ENCODE results near the gene KCNA10.

The KCNA10 gene

DNA sequence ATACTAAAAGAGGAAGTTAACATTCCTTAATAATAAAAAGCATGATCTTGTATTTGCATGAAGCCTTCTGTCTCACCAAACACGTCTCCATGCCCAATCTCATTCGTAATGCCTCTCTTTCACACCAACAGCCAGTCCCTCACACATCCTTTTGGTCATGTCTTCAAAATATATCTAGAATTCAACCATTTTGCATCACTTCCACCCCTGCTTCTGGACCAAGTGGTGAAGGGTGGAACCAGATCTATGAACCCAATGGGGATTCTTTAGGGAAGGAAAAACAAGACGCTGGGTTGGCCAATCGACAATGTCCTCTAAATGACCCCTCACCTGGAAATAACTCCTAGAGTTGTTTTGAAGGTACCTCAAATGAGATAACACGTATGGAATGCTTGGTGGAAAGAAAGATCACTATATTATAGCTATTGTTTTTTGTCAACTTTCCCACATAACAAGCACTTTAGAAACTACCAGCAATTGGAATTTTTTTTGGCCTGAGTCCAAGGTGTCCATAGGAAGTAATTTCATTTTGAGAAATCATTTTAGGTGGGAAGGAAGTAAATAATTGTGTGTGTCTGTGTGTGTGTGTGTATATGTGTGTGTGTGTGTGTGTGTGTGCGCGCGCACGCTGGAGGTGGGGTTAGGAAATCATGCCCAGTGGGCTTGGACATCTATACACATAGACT, at the start of gene KCNA10:
Gene KCNA10 (minus strand): TSS at position 51 of the 686 bp plus-strand sequence. CDS start 388 bp downstream, outside the sequence.
- DNase-seq (ENCODE audit: low spot score): no peak

GRCh38 chr1:110566836-110567235, 47.9 kb upstream of the KCNA10 start:
- DNase-seq (ENCODE audit: low spot score): no peak

GRCh38 chr1:110565565-110565964, 46.6 kb upstream of the KCNA10 start:
- DNase-seq (ENCODE audit: low spot score): no peak

DNA sequence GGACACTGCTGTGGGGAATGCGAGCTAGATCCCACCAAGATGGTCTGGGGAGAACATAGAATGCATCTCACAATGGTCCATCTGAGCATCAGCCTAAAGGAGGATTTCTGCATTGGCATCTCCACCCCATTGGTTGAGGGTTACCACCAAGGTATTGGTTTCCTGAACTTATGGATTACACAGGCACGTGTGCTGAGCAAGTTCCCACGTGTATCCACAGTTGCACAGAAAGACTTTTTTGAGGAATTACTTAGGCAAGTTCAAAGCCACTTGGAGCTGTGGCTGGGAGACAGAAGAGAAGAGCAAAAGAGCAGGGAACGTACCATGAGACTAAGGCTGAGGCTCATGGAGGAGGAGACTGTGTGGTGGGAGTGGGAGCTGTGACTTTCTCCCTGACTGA, 44.1 kb upstream of the KCNA10 start:
- DNase-seq (ENCODE audit: low spot score): no peak

GRCh38 chr1:110561596-110561995, 42.6 kb upstream of the KCNA10 start:
- DNase-seq (ENCODE audit: low spot score): no peak

- peak; percentile 33 for DNase-seq (ENCODE audit: low spot score)
Observed at GRCh38 chr1:110559157-110559556, 40.2 kb upstream of the KCNA10 start.

DNA sequence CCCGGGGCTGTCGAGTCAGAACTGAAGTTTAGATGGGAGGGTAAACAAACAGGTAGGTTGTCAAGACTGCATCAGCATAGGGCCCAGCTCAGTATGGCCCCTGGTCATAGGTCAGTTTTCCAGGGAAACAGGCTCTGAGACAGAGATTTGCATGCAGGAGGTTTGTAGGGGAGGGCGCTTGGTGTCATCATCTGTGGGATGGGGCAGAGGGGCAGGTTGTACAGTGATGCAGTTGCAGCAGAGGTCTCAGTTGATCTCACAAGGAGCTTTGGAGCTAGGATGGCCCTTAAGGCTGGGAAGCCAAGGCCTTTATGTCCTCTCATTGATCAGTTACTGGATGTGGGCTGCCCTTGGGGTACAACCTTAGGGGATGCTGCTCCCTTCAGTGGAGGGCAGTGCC, 38.5 kb upstream of the KCNA10 start:
- no peak for DNase-seq (ENCODE audit: low spot score)

DNA sequence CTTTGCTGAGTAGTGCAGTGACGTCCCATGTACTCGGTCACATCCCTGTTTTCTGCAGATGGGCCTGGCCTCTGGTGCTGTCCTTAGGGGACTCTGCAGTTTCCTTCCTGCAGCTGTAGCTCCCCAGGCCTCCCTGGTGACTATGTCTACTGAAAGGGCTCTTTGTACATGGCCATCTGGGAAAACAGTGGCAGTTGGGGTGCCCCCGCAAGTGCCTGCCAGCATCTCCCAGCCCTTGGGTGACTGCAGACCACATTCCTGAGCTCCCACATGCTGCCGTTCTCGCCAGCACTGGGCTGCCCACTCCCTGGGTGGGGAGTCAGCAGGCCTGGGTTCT, 37.5 kb upstream of the KCNA10 start:
- DNase-seq (ENCODE audit: low spot score): no peak

- no peak for DNase-seq (ENCODE audit: low spot score)
Observed at GRCh38 chr1:110555807-110556470, 37.0 kb upstream of the KCNA10 start.

DNA sequence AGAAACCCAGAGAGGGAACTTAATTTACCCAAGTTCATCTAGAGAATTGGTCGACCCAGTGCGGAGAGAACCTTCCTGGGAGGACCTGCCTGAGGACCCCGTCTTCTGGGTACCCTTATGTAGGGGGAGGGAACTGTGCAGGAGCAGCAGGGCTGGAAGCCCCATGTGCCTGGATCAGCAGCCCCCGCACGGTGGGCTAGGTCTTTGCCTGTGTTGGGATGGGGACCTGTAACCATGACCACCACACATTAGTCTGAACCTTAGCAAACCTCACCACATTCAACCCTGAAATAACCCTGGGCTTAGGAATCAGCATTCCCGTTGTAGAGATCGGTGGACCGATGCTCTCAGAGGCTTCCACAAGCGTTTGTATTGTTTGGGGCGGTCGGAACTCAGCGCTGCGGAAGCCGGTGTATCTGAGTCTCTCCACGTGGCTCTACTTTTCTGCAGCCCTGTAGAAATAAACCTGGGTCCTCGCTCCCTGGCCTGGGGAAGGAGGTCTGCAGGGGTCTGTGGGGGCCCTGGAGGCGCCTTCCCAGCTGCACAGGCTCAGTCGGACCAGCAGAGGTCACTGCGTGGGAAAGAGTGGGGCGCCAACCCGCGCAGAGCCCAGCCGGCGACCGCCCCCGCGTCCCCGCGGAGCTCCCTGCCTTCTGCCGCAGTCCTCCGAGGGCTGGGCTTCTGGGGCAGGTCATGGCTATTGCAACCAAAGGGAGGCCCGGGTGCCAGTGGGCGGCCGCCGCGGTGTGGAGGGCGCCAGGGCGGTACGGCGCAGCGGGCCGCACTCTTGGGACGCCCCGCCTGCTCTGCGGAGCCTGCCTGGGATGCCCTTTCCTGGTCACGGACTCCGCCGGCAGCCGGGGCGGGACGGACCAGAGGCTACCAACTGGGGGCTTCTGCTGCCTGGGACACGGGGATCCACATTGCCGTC, 36.2 kb upstream of the KCNA10 start:
- peak; percentile 40 for DNase-seq (ENCODE audit: low spot score)

DNA sequence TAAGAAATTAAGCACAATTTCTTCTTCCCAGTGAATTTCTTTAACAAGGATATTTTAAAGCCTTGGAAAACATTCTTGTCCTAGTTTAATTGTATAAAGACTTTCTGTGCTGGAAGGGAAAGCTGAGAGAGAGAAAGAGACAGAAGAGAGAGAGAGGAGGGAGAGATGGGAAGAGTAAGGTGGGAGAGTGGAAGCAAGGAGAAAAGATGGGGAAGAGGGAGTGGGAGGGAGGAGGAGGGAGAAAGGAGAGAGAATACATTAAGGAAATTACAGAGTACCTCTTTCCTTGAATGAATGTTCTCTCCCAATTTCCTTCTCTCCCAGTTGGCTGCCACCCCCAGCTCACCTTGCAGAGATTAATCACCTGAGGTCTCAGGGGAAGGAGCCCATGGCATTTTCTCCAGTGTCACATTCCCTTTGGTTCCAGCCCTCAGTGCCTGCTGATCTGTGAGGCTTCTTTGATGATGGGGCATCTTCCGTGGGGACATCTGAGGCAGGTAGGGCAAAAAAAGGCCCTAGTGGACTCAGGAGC, 32.4 kb upstream of the KCNA10 start:
- DNase-seq (ENCODE audit: low spot score): no peak

DNA sequence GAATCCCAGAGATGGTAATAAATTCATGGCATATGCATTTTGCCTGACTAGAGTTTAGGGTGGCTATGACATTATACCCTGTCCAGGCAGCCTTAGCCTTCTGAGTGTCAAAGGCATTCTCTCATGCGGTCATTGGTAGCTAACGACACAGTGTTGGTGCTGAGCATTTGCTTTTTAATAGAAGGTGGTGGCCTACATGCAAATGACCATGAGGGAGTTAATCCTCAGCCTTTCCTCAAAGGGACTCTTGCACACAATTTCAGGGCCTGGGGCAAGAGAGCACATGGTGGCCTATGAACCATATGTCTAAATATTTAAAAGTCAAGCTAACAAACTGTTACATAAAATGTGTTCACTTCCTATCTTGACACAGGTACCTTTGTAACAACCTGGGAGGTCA, 30.9 kb upstream of the KCNA10 start:
- no peak for DNase-seq (ENCODE audit: low spot score)

DNA sequence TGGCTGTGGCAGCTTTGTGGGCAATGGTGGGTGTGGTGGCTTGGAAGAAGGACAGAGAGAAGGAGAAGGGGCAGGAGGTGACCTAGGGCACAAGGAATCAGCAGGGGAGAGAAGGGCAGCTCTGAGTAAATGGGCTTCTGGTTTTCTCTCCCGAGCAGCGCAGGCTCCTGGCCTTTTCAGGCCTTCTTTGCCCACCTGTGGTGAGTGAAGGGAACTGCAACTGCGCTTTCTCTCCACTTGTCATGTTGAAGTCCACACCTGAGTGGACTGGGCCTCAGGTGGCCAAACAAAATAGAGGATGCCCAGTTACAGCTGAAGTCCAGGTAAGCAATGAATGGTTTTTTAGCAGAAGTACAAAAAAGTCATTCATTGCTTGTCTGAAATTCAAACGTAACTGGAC, 29.4 kb upstream of the KCNA10 start:
- peak; percentile 42 for DNase-seq (ENCODE audit: low spot score)

GRCh38 chr1:110547017-110547416, 28.0 kb upstream of the KCNA10 start:
- DNase-seq (ENCODE audit: low spot score): no peak

- DNase-seq (ENCODE audit: low spot score): no peak
Observed at GRCh38 chr1:110545492-110545891, 26.5 kb upstream of the KCNA10 start.

GRCh38 chr1:110544753-110545152, 25.8 kb upstream of the KCNA10 start:
- DNase-seq (ENCODE audit: low spot score): no peak

GRCh38 chr1:110542725-110543124, 23.8 kb upstream of the KCNA10 start:
- peak; percentile 38 for DNase-seq (ENCODE audit: low spot score)

DNA sequence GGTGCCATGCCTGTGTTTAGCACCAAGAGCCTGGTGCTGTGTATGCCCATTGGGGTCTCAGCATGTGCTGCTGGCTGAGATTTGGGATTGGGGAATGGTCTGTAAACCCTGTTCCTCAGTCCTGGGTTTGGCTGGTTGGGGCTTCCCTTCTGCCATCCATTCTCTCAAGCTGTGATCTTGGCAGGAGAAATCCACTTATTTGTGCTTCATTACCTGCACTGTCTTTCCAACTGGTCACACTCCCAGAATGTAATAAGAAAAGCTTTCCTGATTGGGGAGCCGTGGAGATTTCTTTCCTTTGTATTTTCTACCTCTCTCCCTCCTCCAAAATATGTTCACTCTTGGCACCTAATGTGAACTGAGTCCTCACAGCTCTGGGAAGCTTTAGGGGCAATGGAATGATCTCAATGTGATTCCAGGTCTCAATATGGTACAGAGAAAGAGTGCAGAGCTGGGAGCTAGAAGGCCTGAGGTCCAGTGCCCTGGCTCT, 23.0 kb upstream of the KCNA10 start:
- no peak for DNase-seq (ENCODE audit: low spot score)

- no peak for DNase-seq (ENCODE audit: low spot score)
Observed at GRCh38 chr1:110540891-110541685, 22.1 kb upstream of the KCNA10 start.

DNA sequence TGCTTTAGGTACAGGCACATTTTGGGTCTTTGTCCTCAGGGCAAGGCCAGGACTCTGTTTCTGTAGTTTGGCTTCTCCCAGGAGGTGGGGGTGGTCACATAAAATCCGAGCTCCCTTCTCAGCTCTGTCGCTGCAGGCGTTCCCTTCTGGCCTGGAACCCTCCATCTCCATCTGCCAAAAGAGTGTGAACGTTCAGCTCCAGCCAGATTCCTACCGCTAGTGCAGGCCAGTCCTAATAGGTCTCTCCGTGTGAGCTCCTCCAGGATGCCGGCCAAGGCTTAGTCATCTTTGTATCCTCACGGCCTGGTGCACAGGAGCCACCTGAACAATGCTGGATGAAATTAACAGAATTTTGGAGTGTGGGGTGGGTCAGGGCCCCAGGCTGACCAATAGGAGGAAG, 19.9 kb upstream of the KCNA10 start:
- peak; percentile 47 for DNase-seq (ENCODE audit: low spot score)

DNA sequence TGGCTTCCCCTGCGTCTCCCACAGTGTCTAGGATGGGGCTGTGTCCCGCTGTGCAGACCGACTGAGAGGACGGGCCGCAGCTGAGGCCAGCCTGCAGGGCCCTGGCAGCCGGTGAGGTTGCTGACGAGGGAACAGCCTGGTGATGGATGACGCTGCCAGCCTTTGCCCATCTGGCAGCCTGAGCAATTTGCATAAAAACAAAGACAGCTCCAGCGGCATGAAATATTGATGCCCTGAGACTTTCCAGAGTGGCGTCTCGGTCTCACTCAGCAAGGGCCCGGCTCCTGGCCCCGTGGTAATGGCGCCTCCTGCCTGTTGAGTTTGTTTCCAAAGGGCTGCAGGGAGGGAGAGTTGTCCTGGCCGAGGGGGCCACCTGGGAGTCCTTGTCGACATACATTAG, 19.1 kb upstream of the KCNA10 start:
- no peak for DNase-seq (ENCODE audit: low spot score)

DNA sequence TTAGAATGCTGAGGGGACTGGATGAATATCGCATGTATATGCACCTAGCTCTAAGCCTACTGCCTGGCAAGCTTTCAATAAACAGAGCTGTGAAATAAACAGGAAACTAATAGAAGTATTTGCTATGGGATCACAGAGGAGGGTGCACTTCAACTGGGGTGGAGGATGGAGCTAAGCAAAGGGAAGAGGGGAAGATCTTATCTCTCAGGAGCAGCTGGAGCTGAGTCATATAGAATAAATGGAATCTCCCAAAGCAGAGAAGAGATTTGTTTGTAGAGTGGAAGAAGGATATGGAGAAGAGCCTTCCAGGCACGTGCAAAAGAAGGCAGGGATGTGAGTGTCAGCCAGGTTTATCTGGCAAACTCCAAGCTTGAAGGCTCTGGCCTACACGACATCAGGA, 17.0 kb upstream of the KCNA10 start:
- DNase-seq (ENCODE audit: low spot score): no peak

All from kidney tubule cell (primary cell).